Astrocyte (in vitro differentiated cells and primary cell): ENCODE data around the gene TXNDC12. TPM values are rescaled to one million over a fixed set of nuclear protein-coding genes. Genes with fewer than 3 reads are reported as not detected.

Experiments used
- DNase-seq: peaks from one replicate; pipeline ENCODE4 v3.0.0-alpha.2; 2010; ENCODE audit warnings: low read depth
- FAIRE-seq: peaks from 2 replicates; lab custom pipeline; 2011; peaks lifted over from hg19 to GRCh38; lab: Jason Lieb, UNC
- H2AFZ ChIP-seq: 2 replicates; pipeline ENCODE4 v1.6.0; 2012; ENCODE audit warnings: low read depth, low read length, inconsistent platforms
- H3K27ac ChIP-seq: 2 replicates; pipeline ENCODE4 v1.5.1; 2011; ENCODE audit warnings: low read depth, low read length, inconsistent platforms
- H3K27me3 ChIP-seq: 2 replicates; pipeline ENCODE4 v1.6.0; 2011; ENCODE audit warnings: low read length, inconsistent platforms; ENCODE audit not compliant: insufficient read depth
- H3K36me3 ChIP-seq: 2 replicates; pipeline ENCODE4 v1.5.1; 2011; ENCODE audit warnings: low read length, inconsistent platforms; ENCODE audit not compliant: insufficient read depth
- H3K4me1 ChIP-seq: 2 replicates; pipeline ENCODE4 v1.5.1; 2011; ENCODE audit warnings: low read length, inconsistent platforms; ENCODE audit not compliant: insufficient read depth
- H3K4me2 ChIP-seq: 2 replicates; pipeline ENCODE4 v1.6.0; 2012; ENCODE audit warnings: low read length, inconsistent platforms
- H3K4me3 ChIP-seq: 2 replicates; pipeline ENCODE4 v1.5.1; 2011; ENCODE audit warnings: low read depth, mild to moderate bottlenecking, low read length, inconsistent platforms; ENCODE audit not compliant: insufficient read depth
- H3K79me2 ChIP-seq: 2 replicates; pipeline ENCODE4 v1.6.0; 2012; ENCODE audit warnings: mild to moderate bottlenecking, low read length, inconsistent platforms; ENCODE audit not compliant: insufficient read depth
- H3K9ac ChIP-seq: 2 replicates; pipeline ENCODE4 v1.6.0; 2012; ENCODE audit warnings: mild to moderate bottlenecking, low read length, inconsistent platforms
- H3K9me3 ChIP-seq: 2 replicates; pipeline ENCODE4 v1.5.1; 2012; ENCODE audit warnings: low read depth, mild to moderate bottlenecking, low read length, inconsistent platforms; ENCODE audit not compliant: insufficient read depth
- H4K20me1 ChIP-seq: 2 replicates; pipeline ENCODE4 v1.6.0; 2012; ENCODE audit warnings: low read length, inconsistent platforms; ENCODE audit not compliant: insufficient read depth
- H3K27ac Mint-ChIP-seq: one replicate; pipeline ENCODE4 v1.8.0; 2021; ENCODE audit warnings: mild to moderate bottlenecking, mixed read lengths; ENCODE audit not compliant: unreplicated experiment
- H3K27me3 Mint-ChIP-seq: one replicate; pipeline ENCODE4 v1.8.0; 2021; ENCODE audit warnings: low read depth, mixed read lengths; ENCODE audit not compliant: unreplicated experiment
- H3K36me3 Mint-ChIP-seq: one replicate; pipeline ENCODE4 v1.8.0; 2021; ENCODE audit warnings: low read depth, mixed read lengths; ENCODE audit not compliant: unreplicated experiment
- H3K4me1 Mint-ChIP-seq: one replicate; pipeline ENCODE4 v1.8.0; 2021; ENCODE audit warnings: low read depth, mixed read lengths; ENCODE audit not compliant: unreplicated experiment
- H3K4me3 Mint-ChIP-seq: one replicate; pipeline ENCODE4 v1.8.0; 2021; ENCODE audit warnings: mild to moderate bottlenecking, moderate library complexity, mixed read lengths; ENCODE audit not compliant: unreplicated experiment
- H3K9me3 Mint-ChIP-seq: one replicate; pipeline ENCODE4 v1.8.0; 2021; ENCODE audit warnings: mild to moderate bottlenecking, mixed read lengths; ENCODE audit not compliant: unreplicated experiment
- CTCF ChIP-seq: IDR thresholded peaks from 2 replicates; pipeline ENCODE4 v1.5.1; 2011; ENCODE audit warnings: low read depth, mild to moderate bottlenecking, inconsistent platforms, low read length, moderate library complexity; ENCODE audit not compliant: insufficient read depth
- EZH2 ChIP-seq: IDR thresholded peaks from 2 replicates; pipeline ENCODE4 v1.6.1; 2012; ENCODE audit warnings: mild to moderate bottlenecking, low read length, inconsistent platforms; ENCODE audit not compliant: insufficient read depth
- total RNA-seq: library from RNA; stranded (reverse); gene quantifications from 2 replicates; pipeline ENCODE4 v1.2.1, GENCODE V29; 2021

Gene TXNDC12
- total RNA-seq, 1 donor from 2014 or later: 66.8 TPM

GRCh38 chr1:51976846-51977602 is 78.0 kb downstream of the TXNDC12 start:
- Mint-ChIP-seq H3K27ac (no peak overlapping the region), H3K4me3 (no peak overlapping the region), H3K4me1 (peaks cover 25% of the 10 kb centered on the region), H3K27me3 (no peaks in the 10 kb centered on the region), H3K36me3 (peaks cover 15% of the 10 kb centered on the region), H3K9me3 (no peaks in the 10 kb centered on the region)
- no peaks in the 10 kb centered on the region for H3K27me3 ChIP-seq
- no peak for DNase-seq
- H4K20me1 ChIP-seq: no peaks in the 10 kb centered on the region
- no peak overlapping the region for H3K4me3 ChIP-seq
- peaks cover 5% of the 10 kb centered on the region for H3K4me1 ChIP-seq
- H3K4me2 ChIP-seq: no peak overlapping the region
- no peaks in the 10 kb centered on the region for H3K79me2 ChIP-seq
- H3K9me3 ChIP-seq: no peaks in the 10 kb centered on the region
- TF ChIP-seq EZH2 (no peak), CTCF (no peak)
- no peak overlapping the region for H2AFZ ChIP-seq
- no peak for FAIRE-seq
- peaks cover 5% of the 10 kb centered on the region for H3K36me3 ChIP-seq
- no peak overlapping the region for H3K9ac ChIP-seq
- H3K27ac ChIP-seq: no peak overlapping the region

GRCh38 chr1:51973587-51974474 is 81.2 kb downstream of the TXNDC12 start:
- H3K4me3 Mint-ChIP-seq: no peak overlapping the region
- DNase-seq (peak; percentile 41), FAIRE-seq (no peak)
- Histone ChIP-seq H4K20me1 (no peaks in the 10 kb centered on the region), H3K79me2 (no peaks in the 10 kb centered on the region), H3K4me1 (peaks cover 21% of the 10 kb centered on the region), H3K4me2 (no peak overlapping the region), H3K27me3 (no peaks in the 10 kb centered on the region), H3K4me3 (no peak overlapping the region), H3K9me3 (no peaks in the 10 kb centered on the region), H2AFZ (no peak overlapping the region), H3K9ac (no peak overlapping the region), H3K36me3 (peaks cover 5% of the 10 kb centered on the region), H3K27ac (no peak overlapping the region)
- H3K27me3 Mint-ChIP-seq: no peaks in the 10 kb centered on the region
- H3K4me1 Mint-ChIP-seq: peaks cover 41% of the 10 kb centered on the region
- TF ChIP-seq CTCF: no peak
- TF ChIP-seq EZH2: no peak
- H3K36me3 Mint-ChIP-seq: peaks cover 15% of the 10 kb centered on the region
- H3K27ac Mint-ChIP-seq: peak overlapping the region; percentile 3
- H3K9me3 Mint-ChIP-seq: no peaks in the 10 kb centered on the region

Other genes starting within 250 kb of the TXNDC12 start
- 150 and 170 TPM in 2 replicates for gene NRDC, start 176.5 kb downstream of the TXNDC12 start, total RNA-seq
- 40.0 and 49.2 TPM in 2 replicates for gene RAB3B, start 64.5 kb downstream of the TXNDC12 start, total RNA-seq
- 8.6 and 9.5 TPM in 2 replicates for gene KTI12, start 21.4 kb downstream of the TXNDC12 start, total RNA-seq
- 47.1 and 51.5 TPM in 2 replicates for gene BTF3L4, start 1.1 kb upstream of the TXNDC12 start, total RNA-seq
- gene ZFYVE9, start 86.9 kb upstream of the TXNDC12 start, total RNA-seq: 16.4 and 16.5 TPM in 2 replicates